HCT116 (cell line): Measurements from ENCODE around the gene TIMM10.

ENCODE experiments used
- CEBPB ChIP-seq: IDR thresholded peaks from 2 replicates; pipeline ENCODE4 v1.6.1; 2012; ENCODE audit warnings: low read depth
- EZH2phosphoT487 ChIP-seq: fragments of 200-600 bp; IDR thresholded peaks from 2 replicates; pipeline ENCODE4 v1.6.1; 2018; ENCODE audit warnings: antibody characterized with exemption, borderline replicate concordance
- POLR2A ChIP-seq: IDR thresholded peaks from 2 replicates; pipeline ENCODE4 v1.7.0; 2011; ENCODE audit warnings: borderline replicate concordance; ENCODE audit not compliant: insufficient read depth, insufficient read length; ENCODE audit errors: extremely low read depth
- POLR2AphosphoS5 ChIP-seq: IDR thresholded peaks from 2 replicates; pipeline ENCODE4 v1.6.1; 2011; ENCODE audit warnings: mild to moderate bottlenecking, low read depth, low read length, moderate library complexity
- RAD21 ChIP-seq: IDR thresholded peaks from 2 replicates; pipeline ENCODE4 v1.6.1; 2012; ENCODE audit warnings: low read depth, mild to moderate bottlenecking
- SIN3A ChIP-seq: IDR thresholded peaks from 2 replicates; pipeline ENCODE4 v1.6.1; 2012; ENCODE audit warnings: low read depth
- YY1 ChIP-seq: IDR thresholded peaks from 2 replicates; pipeline ENCODE4 v1.6.1; 2011; ENCODE audit warnings: low read length, low read depth, moderate library complexity, mild to moderate bottlenecking; ENCODE audit not compliant: insufficient replicate concordance; ENCODE audit errors: extremely low read depth
- ZNF274 ChIP-seq: fragments of 200-500 bp; sonication (Bioruptor generic); IDR thresholded peaks from 2 replicates; pipeline ENCODE4 v1.6.1; 2014; ENCODE audit warnings: mild to moderate bottlenecking, low read depth, low read length, inconsistent platforms
- TF ChIP-seq, protein P1 (sequence below), 3 experiments: fragments of 200-600 bp in 1 of 3; sonication (generic) in 1 of 3; IDR thresholded peaks in 2 of 3; conservative IDR thresholded peaks in 1 of 3; 2 replicates each; pipeline ENCODE4 v1.5.1; 2012 to 2017; ENCODE audit warnings: low read depth in 2 of 3, low read length in 2 of 3, antibody characterized with exemption in 1 of 3, borderline replicate concordance in 1 of 3, control low read depth in 1 of 3, mild to moderate bottlenecking in 1 of 3, mixed read lengths in 1 of 3, mixed run types in 1 of 3, moderate library complexity in 1 of 3; ENCODE audit not compliant: insufficient read depth in 1 of 3
- TF ChIP-seq, protein P2 (sequence below): IDR thresholded peaks from 2 replicates; pipeline ENCODE4 v1.6.1; 2012; ENCODE audit warnings: low read depth
- TF ChIP-seq, protein P3 (sequence below): IDR thresholded peaks from 2 replicates; pipeline ENCODE4 v1.6.1; 2012

DNA sequence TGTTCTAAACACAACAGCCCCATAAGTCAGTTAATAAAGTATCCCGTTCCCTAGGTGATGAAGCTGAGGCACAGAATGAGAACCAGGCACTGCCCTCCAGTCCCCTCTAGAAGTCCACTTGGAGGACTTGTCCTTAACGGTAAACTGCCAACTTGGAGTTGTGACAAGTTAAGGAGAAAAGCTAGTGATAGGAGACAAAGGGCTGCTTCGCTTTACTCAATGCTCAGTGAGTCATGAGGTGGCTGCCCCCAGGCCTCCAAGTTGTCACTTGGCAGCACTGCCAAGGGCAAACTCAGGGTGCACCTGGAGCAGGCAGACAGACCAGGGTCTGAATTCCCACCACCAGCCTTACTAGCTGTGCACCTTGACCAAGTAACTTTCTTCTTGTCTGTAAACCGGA, 28.6 kb downstream of the TIMM10 start:
- TF ChIP-seq, protein P1, sequence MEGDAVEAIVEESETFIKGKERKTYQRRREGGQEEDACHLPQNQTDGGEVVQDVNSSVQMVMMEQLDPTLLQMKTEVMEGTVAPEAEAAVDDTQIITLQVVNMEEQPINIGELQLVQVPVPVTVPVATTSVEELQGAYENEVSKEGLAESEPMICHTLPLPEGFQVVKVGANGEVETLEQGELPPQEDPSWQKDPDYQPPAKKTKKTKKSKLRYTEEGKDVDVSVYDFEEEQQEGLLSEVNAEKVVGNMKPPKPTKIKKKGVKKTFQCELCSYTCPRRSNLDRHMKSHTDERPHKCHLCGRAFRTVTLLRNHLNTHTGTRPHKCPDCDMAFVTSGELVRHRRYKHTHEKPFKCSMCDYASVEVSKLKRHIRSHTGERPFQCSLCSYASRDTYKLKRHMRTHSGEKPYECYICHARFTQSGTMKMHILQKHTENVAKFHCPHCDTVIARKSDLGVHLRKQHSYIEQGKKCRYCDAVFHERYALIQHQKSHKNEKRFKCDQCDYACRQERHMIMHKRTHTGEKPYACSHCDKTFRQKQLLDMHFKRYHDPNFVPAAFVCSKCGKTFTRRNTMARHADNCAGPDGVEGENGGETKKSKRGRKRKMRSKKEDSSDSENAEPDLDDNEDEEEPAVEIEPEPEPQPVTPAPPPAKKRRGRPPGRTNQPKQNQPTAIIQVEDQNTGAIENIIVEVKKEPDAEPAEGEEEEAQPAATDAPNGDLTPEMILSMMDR (IDR thresholded peaks at IDR 0.05 in 2 of 3, conservative IDR thresholded peaks at IDR 0.05 in 1 of 3; ENCODE audit: borderline replicate concordance in 1 of 3, insufficient read depth in 1 of 3, low read depth in 2 of 3, low read length in 2 of 3): no peak
- no peak for TF ChIP-seq POLR2A
- TF ChIP-seq RAD21: no peak
- TF ChIP-seq SIN3A: no peak
- TF ChIP-seq EZH2phosphoT487: no peak
- TF ChIP-seq POLR2AphosphoS5: no peak
- TF ChIP-seq ZNF274: no peak
- TF ChIP-seq, protein P2, sequence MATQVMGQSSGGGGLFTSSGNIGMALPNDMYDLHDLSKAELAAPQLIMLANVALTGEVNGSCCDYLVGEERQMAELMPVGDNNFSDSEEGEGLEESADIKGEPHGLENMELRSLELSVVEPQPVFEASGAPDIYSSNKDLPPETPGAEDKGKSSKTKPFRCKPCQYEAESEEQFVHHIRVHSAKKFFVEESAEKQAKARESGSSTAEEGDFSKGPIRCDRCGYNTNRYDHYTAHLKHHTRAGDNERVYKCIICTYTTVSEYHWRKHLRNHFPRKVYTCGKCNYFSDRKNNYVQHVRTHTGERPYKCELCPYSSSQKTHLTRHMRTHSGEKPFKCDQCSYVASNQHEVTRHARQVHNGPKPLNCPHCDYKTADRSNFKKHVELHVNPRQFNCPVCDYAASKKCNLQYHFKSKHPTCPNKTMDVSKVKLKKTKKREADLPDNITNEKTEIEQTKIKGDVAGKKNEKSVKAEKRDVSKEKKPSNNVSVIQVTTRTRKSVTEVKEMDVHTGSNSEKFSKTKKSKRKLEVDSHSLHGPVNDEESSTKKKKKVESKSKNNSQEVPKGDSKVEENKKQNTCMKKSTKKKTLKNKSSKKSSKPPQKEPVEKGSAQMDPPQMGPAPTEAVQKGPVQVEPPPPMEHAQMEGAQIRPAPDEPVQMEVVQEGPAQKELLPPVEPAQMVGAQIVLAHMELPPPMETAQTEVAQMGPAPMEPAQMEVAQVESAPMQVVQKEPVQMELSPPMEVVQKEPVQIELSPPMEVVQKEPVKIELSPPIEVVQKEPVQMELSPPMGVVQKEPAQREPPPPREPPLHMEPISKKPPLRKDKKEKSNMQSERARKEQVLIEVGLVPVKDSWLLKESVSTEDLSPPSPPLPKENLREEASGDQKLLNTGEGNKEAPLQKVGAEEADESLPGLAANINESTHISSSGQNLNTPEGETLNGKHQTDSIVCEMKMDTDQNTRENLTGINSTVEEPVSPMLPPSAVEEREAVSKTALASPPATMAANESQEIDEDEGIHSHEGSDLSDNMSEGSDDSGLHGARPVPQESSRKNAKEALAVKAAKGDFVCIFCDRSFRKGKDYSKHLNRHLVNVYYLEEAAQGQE: no peak
- TF ChIP-seq, protein P3, sequence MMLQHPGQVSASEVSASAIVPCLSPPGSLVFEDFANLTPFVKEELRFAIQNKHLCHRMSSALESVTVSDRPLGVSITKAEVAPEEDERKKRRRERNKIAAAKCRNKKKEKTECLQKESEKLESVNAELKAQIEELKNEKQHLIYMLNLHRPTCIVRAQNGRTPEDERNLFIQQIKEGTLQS: no peak
- TF ChIP-seq YY1: no peak
- TF ChIP-seq CEBPB: no peak
